GM18502 (cell line): ENCODE measurements around the gene TMEM47.
A peak's percentile ranks its signal among the peaks of the same experiment; 100 is the strongest.

Experiments used
- ATAC-seq: cut with Tn5 transposase; IDR thresholded peaks from one replicate; pipeline ENCODE4 v1.9.1; 2021; ENCODE audit warnings: mild to moderate bottlenecking; ENCODE audit not compliant: unreplicated experiment, poor library complexity

Gene TMEM47

DNA sequence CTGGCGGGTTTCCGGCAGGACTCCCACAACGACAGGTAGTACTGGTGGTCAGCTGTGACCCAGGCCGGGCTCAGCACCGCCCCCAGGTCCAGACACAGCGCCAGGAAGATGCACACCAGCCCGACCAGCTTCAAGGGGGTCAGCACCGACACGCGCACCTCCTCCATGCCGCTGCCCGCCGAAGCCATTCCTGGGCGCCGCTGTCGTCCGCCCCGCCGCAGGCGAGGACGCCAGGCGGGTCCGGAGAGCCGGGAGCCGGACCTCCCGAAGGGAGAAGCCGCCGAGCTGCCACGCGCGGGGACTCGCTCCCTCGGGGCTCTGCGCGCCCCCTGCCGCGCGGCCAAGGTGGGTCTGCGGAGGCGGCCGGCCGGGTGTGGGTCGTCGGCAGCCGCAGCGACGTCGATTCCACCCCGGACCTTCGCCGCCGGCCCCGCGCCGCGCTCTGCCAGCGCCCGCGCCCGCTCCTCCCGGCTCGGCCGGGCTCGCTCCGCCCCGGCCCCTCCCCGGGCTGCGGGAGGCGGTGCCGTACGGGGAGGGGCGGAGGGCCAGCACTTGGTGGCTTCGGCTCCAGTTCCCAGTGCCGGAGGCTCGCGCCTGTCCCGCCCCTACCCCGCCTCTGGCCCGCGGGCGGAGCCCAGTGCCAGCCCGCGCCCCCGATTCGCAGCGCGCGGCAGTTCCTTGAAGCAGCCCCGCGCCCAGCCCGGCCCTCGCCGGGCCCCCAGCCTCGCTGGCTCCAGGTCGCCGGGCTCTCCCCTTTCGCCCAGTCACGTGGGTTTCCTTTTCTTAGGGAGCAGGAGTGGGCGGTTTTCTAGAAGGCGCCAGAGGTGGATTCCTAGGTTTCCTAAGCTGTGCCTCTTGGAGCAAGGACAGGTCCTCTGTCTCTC, at the start of gene TMEM47:
TMEM47 (minus strand) TSS at position 444 of the 884 bp plus-strand sequence; CDS start at position 188, 256 bp downstream.
- ATAC-seq, result peak; percentile 58

GRCh38 chrX:34687095-34687494, 30.0 kb upstream of the TMEM47 start:
- no peak for ATAC-seq

GRCh38 chrX:34659575-34659974, 2.5 kb upstream of the TMEM47 start:
- no peak for ATAC-seq

DNA sequence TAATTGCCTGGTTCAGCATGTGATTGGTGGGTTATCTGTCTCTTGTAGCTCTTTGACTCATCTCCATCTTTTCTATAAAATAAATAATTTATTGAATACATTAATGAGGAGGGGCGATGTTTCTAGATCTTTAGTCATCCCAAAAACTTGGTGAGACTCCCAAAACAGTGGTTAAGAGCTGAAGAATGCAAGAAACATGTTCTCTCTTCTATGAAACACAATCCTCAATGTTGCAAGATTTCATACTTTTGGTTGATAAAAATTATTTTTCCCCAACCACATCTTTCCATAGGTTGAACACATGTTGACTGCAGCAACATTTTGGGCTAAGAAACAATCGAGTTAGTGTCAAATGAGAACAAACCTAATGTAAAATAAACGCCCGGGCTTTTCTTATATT, 1.2 kb upstream of the TMEM47 start:
- no peak for ATAC-seq

DNA sequence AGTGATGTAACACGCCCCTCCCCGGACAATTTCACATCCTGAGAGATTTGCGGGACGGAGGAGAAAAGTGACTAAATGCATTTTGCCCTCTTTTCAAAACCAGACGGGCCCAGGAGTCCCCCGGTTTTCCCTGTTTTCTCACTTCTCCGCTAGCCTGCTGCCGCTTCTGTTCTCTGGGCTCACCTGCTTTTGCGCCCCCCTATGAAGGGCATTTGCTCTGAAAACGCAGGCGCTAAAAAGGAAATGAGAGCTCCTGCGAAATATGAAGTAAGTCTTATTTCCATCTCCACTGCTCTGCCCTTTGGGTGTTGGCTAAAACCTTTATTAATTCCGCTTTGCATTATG, 613 bp upstream of the TMEM47 start:
- ATAC-seq, result no peak

DNA sequence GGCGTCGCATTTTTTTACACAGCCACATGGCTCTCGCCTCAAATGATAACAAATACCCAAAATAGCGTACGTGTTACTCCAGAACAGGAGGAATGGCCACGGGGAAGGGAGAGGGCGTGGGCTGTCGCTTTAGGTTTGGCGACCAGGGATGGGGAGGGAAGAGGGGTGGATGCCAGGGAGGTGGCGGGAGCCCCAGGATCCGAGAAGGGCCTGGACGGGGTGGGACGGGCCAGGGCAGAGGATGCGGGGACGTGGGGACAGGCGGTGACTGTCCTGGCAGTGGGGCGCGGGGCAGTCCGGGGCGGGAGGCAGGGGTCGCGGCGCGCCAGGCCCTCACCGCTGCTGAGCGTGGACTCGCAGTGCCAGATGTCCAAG, 631 bp downstream of the TMEM47 start:
- no peak for ATAC-seq

GRCh38 chrX:34655501-34656455, 1.3 kb downstream of the TMEM47 start:
- no peak for ATAC-seq

GRCh38 chrX:34654696-34655490, 2.2 kb downstream of the TMEM47 start:
- no peak for ATAC-seq

- no peak for ATAC-seq
Measured at GRCh38 chrX:34653811-34654210, 3.3 kb downstream of the TMEM47 start.

GRCh38 chrX:34642849-34643248, 14.2 kb downstream of the TMEM47 start:
- no peak for ATAC-seq

- ATAC-seq, result no peak
Measured at GRCh38 chrX:34638116-34638515, 19.0 kb downstream of the TMEM47 start.

DNA sequence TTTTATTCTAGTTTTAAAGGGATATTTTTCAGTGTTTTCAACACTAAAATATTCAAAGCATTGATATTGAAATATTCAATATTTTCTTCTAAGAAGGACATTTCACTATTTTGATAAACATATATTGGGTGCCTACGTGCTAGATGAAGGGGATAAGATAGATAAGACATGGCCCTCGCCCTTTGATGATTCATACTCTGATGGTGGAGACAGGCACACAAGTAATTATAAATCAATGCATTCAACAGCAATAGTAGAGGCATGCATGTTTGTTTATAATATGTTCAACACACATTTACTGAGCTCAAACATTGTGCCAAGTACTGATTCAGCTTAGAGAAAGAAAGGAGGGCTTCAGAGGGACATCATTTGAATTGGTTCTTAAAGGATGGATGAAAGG, 22.7 kb downstream of the TMEM47 start:
- ATAC-seq, result no peak

- no peak for ATAC-seq
Measured at GRCh38 chrX:34632384-34632783, 24.7 kb downstream of the TMEM47 start.

- no peak for ATAC-seq
Measured at GRCh38 chrX:34631479-34632220, 25.4 kb downstream of the TMEM47 start.

DNA sequence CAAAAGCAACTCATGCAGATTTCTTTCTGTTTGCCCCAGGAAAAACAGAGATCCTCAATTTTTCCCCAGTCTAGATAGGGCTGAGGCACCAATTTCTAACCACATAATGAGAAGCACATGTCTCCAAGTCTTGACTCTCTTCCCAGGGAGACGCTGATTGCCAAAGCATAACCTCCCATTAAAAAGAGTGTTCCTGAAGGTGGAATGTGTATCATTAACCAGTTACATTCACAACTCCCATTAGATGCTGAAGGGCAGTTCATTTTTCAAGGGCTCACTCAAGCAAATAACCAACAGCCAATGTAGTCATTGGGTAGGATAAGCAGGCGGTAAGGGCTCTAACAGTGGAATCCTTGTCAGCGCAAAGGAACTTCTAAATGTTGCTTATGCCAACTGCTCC, 27.5 kb downstream of the TMEM47 start:
- ATAC-seq, result no peak

DNA sequence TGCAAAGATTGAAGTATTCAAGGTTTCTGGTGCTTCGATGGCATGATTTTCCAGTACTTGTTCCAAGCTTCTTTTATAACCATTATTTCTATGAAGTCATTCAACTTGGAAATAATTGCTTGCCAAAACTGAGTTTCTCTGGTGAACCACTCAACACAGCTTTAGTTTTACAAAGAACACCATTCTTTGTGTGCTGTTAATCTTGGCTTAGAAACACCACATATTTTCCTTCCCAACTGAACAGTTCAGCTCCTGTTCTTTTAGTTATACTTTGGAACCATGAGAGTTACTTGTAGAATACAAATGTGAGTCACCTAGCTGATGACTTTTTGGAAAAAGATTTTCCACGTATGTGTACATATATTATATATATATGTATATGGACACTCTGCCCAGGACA, 32.7 kb downstream of the TMEM47 start:
- ATAC-seq, result no peak

DNA sequence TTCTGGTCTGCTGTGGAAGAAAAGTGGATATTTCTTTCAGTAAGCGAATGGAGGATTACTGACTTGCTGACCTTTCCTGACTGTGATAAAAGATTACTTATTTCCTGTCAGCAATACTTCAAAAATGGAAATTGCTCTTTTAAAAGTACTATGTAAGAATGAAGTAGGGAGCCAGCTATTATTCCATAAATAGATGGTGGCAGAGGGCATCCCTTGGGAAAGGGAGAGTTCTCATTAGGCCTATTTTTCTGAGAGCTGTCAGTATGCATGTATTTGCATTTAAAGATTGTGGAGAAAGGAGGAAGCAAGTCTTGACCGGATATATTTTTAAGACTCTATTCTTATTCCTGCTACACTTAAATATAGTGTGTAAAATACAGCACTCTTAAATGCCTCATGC, 37.2 kb downstream of the TMEM47 start:
- ATAC-seq, result no peak

- no peak for ATAC-seq
Measured at GRCh38 chrX:34612036-34612435, 45.0 kb downstream of the TMEM47 start.

GRCh38 chrX:34598362-34598761, 58.7 kb downstream of the TMEM47 start:
- ATAC-seq, result no peak

DNA sequence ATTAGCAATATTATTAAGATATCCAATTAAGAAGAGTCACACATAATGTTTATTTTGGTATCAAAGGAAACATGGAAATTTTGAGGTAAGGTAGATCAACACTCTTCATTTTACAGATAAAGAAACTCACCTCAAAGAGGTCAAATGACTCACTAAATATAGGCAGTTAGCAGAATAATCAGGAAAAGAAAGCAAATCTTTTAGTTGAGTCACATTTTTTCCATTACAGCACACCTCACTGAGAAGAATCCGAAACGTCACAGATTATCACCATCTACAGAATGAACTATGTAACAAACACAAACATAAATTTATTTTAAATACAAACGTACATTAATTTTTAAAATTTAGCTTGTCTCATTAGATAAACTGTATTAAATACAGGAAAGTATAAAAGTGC, 70.1 kb downstream of the TMEM47 start:
- ATAC-seq, result no peak
